GM15510 (cell line): ENCODE measurements around the gene FICD.

ENCODE experiments used
- POLR2A ChIP-seq: IDR thresholded peaks from 3 replicates; pipeline ENCODE4 v1.6.1; 2011; ENCODE audit warnings: borderline replicate concordance; ENCODE audit not compliant: insufficient read length; ENCODE audit errors: extremely low read depth

The FICD gene

GRCh38 chr12:108484845-108485244, 30.2 kb upstream of the FICD start:
- no peak for TF ChIP-seq POLR2A

DNA sequence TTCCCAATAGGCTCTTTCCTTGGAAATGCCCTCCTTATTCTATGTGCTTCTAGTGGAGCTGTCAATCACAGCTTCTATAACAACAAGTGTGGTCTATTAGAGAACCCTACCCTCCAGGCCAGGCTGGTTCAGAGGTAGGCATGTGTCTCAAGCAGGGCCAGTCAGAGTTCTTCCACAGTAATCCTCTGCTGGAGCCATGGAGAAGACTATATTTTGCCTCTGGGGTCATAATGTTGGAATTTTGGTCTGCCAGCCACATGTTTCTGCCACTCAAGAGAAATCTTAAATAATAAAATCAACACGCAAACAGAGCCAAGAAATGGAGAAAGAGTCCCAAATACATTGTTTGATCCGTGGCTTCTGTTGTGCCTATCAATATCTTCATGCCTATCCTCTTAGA, 23.8 kb upstream of the FICD start:
- TF ChIP-seq POLR2A = no peak

GRCh38 chr12:108495054-108495453, 20.0 kb upstream of the FICD start:
- TF ChIP-seq POLR2A = no peak

DNA sequence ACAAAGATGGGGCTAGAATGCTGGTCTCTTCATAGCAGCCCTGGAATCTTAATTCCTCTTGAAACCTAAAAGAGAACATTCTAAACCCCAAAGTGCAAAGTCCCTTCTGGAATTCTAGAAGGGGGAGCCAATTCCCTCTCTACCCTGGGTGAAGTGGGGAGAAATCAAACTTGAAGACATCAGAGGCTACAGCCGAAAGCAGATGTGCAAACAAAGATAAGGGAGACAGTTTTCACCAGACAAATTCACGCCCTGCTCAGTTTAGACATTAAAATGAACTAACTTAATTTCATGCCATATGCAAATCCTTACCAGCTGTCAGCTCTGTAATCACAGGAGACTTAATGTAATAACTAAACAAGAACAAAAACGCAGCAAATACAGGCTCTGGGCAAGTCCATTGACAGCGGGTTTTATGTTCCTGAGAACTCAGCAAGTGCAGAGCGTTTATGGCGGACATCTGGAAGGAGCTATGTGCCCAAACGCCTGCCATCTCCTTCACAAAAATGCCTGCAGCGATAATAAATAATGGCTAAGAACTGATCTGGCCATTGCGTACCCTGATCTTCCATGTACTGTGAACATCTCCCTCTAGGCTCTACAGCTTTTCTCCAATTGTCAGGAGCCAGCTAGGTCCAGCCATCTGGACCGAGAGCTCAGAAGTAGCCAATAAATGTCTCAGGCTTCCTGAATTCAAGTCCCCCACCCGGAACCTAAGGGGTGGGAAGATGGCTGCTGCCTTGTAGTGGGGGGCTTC, 19.1 kb upstream of the FICD start:
- TF ChIP-seq POLR2A = no peak

- TF ChIP-seq POLR2A = no peak
Measured at GRCh38 chr12:108498136-108498535, 16.9 kb upstream of the FICD start.

DNA sequence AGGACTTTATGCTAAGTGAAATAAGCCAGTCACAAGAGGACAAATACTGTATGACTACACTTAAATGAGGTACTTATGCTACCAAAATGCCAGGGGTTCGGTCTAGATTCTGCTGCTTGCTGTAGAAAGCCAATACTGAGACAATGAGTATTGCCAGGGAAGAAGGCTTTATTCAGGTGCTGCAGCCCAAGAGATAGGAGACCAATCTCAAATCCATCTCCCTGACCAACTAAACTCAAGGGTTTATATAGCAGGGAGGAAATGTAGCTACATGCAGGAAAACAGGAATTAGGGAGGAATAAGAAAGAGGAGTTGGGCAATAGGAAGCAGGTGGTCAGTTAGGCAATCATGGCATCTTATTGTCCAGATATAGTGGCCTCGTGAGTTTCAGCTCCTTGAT, 12.2 kb upstream of the FICD start:
- TF ChIP-seq POLR2A = no peak

GRCh38 chr12:108505129-108505528, 9.9 kb upstream of the FICD start:
- no peak for TF ChIP-seq POLR2A

DNA sequence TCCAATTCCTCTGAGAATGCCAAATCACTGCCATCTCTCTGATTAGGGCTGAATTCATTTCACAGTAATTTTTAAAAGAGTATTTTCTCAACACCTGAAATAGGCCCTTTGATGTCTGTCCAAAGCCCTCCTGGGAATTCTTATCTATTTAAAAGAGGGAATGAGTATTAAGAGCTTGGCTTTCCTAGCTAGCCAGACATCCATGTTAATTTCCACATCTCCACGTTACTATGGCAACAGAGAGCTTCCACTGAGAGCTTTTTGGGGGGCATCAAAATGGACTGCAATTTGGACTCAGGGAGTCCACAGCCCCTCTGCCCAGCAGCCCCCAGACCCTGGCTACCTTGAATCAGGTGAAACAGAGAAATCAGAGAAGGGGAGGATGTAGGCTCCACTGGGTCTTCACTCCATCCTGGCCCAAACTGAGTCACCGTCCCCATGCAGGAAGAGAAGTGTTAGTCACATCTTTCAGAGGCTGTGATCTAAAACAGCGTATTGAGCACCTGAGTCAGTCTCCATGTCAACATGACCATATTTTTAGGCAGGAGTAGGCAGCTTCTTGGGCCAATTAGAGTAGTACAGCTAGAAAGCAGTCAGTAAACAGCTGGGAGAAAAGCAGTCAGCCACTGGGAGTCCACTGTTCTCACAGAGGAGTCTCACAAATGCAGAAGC, 7.0 kb upstream of the FICD start:
- TF ChIP-seq POLR2A = no peak

- TF ChIP-seq POLR2A = no peak
Measured at GRCh38 chr12:108509806-108510205, 5.3 kb upstream of the FICD start.

DNA sequence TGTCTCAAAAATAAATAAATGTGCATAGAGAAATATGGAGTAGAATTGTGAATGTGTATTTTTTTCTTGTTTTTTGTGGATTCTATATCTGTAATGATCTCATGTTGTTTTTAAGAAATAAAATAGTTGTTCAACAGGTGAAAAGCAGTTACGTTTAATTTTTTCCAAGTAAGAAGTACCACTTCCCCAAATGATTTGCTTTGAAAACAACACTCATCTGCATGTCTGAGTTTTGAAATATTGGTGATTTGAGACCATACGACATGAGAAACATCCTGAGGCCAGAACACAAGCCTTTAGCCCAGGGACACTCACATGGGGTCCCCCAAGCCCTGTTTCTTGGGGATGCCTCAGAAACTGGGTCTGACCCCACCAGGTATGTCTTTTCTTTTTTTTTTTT, 4.2 kb upstream of the FICD start:
- no peak for TF ChIP-seq POLR2A

- TF ChIP-seq POLR2A = no peak
Measured at GRCh38 chr12:108511633-108512540, 3.2 kb upstream of the FICD start.

- no peak for TF ChIP-seq POLR2A
Measured at GRCh38 chr12:108514468-108514972, 557 bp upstream of the FICD start.

- TF ChIP-seq POLR2A = no peak
Measured at GRCh38 chr12:108515916-108516315, 839 bp downstream of the FICD start.

- TF ChIP-seq POLR2A = no peak
Measured at GRCh38 chr12:108516511-108517275, 1.6 kb downstream of the FICD start.

- TF ChIP-seq POLR2A = no peak
Measured at GRCh38 chr12:108517288-108518100, 2.4 kb downstream of the FICD start.
